ENCODE results near the gene CD300LB.

DNA sequence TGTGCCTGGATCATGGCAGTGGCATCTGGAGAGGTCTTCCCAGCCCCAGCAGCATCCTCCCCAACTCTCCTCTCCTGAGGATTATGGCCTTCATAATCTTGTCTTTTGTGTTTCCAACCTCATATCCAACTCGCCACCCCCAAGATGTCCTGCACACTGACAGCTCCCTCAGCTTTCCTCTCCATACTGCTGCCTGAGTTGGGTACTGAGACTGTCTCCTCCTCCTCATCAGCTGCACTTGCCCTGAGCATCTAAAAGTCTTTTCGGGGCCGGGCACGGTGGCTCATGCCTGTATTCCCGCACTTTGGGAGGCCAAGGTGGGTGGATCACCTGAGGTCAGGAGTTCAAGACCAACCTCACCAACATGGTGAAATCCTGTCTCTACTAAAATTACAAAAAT, 2.0 kb downstream of the CD300LB start:
- TF ChIP-seq, protein P1, sequence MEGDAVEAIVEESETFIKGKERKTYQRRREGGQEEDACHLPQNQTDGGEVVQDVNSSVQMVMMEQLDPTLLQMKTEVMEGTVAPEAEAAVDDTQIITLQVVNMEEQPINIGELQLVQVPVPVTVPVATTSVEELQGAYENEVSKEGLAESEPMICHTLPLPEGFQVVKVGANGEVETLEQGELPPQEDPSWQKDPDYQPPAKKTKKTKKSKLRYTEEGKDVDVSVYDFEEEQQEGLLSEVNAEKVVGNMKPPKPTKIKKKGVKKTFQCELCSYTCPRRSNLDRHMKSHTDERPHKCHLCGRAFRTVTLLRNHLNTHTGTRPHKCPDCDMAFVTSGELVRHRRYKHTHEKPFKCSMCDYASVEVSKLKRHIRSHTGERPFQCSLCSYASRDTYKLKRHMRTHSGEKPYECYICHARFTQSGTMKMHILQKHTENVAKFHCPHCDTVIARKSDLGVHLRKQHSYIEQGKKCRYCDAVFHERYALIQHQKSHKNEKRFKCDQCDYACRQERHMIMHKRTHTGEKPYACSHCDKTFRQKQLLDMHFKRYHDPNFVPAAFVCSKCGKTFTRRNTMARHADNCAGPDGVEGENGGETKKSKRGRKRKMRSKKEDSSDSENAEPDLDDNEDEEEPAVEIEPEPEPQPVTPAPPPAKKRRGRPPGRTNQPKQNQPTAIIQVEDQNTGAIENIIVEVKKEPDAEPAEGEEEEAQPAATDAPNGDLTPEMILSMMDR (conservative IDR thresholded peaks at IDR 0.05), result no peak
- no peak for TF ChIP-seq ZFX (IDR thresholded peaks at IDR 0.05)
